CD4-positive, CD25-positive, alpha-beta regulatory T cell (primary cell): ENCODE results near the gene NRK. TPM values are rescaled to one million over a fixed set of nuclear protein-coding genes. Genes with fewer than 3 reads are reported as not detected.

Source experiments
- polyA plus RNA-seq, 4 donors: library from polyadenylated mRNA; unstranded; fragments of 300-500 nt; fragmentation: Illumina TruSeq; gene quantifications; one replicate each; pipeline ENCODE4 v1.2.3, GENCODE V29; 2021
- total RNA-seq: library from RNA; stranded (reverse); gene quantifications from one replicate; pipeline ENCODE4 v1.2.3, GENCODE V29; 2022

NRK gene
- total and polyA plus RNA-seq, 5 donors from 2014 or later = not detected

Other genes with a start within 250 kb of the NRK start
- gene SERPINA7, start 216.2 kb downstream of the NRK start, total RNA-seq = not detected
- not detected for gene SERPINA7, start 216.2 kb downstream of the NRK start, polyA plus RNA-seq